Subcutaneous abdominal adipose tissue (tissue), 5 donors: ENCODE measurements around the gene MARK4.

ENCODE experiments used
- H3K27ac ChIP-seq: one replicate; pipeline ENCODE4 v1.7.0; 2013; ENCODE audit warnings: low read depth, mild to moderate bottlenecking, inconsistent platforms, low read length, moderate library complexity
- H3K27me3 ChIP-seq, 5 donors: one replicate each; pipeline ENCODE4 v1.7.0; 2013; ENCODE audit warnings: low read length in 5 of 5, inconsistent platforms in 1 of 5; ENCODE audit not compliant: control insufficient read depth in 5 of 5, insufficient read depth in 4 of 5
- H3K36me3 ChIP-seq, 5 donors: one replicate each; pipeline ENCODE4 v1.7.0; 2013; ENCODE audit warnings: low read length in 5 of 5; ENCODE audit not compliant: control insufficient read depth in 5 of 5, insufficient read depth in 5 of 5
- H3K4me1 ChIP-seq, 5 donors: one replicate each; pipeline ENCODE4 v1.7.0; 2013; ENCODE audit warnings: low read length in 5 of 5, mild to moderate bottlenecking in 3 of 5, moderate library complexity in 1 of 5; ENCODE audit not compliant: control insufficient read depth in 5 of 5, insufficient read depth in 5 of 5
- H3K4me3 ChIP-seq, 5 donors: one replicate each; pipeline ENCODE4 v1.7.0; 2013; ENCODE audit warnings: low read length in 5 of 5, low read depth in 1 of 5
- H3K9ac ChIP-seq, 5 donors: one replicate each; pipeline ENCODE4 v1.7.0; 2013; ENCODE audit warnings: low read length in 5 of 5, mild to moderate bottlenecking in 4 of 5, moderate library complexity in 3 of 5
- H3K9me3 ChIP-seq, 5 donors: one replicate each; pipeline ENCODE4 v1.7.0; 2013; ENCODE audit warnings: low read length in 5 of 5; ENCODE audit not compliant: control insufficient read depth in 5 of 5
- donor health status: healthy.
- donor health status: healthy.
- donor health status: healthy.
- donor health status: healthy.
- donor health status: healthy.

The MARK4 gene

DNA sequence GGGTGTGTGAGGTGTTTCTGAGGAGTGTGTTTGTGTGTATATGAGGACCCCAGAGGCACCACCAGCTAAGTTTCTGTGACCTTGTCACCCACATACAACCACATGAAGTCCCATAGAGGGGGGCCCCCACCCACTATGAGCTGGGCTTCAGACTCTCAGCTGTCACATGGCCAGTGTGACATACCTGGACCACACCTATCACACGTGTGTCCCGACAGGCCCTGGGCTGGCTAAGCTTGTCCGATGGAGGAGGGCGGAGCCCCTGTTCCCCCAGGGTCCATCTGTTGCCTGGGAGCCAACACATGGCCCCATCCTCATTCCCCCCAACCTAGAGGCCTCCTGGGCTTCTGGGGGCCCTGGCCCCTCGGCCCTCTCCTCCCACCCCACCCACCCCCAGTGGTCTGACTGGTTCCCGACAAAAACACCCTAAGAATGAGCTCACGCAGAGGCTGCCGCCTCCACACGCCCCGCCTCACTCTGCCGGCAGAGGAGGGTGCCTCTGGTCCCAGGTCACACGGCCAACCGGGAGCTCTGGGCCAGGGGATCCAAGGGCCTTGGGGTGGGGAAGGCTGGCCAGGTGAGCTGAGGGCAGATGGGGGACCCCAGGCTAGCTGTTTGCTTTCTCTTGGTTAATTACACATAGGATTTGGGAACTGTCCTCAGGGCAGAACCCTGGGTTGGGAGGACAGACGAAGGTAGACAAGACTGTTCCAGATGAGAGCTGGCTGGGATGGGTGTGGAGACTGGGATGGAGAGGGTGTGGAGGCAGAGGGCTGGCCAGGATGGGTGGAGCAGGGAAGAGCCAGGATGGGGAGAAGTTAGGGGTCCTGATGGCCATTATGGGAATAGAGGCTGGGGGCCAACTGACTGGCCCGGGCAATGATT is 93.8 kb downstream of the MARK4 start:
- H3K4me3 ChIP-seq: no peak overlapping the region
- H3K9ac ChIP-seq: no peak overlapping the region
- H3K9me3 ChIP-seq: no peaks in the 10 kb centered on the region
- H3K27ac ChIP-seq: no peak overlapping the region
- peaks cover 37 to 54% (median 41%) of the 10 kb centered on the region in 5 donors for H3K27me3 ChIP-seq
- no peaks in the 10 kb centered on the region for H3K36me3 ChIP-seq
- peaks cover 0 to 5% (median 2%) of the 10 kb centered on the region in 5 donors for H3K4me1 ChIP-seq

DNA sequence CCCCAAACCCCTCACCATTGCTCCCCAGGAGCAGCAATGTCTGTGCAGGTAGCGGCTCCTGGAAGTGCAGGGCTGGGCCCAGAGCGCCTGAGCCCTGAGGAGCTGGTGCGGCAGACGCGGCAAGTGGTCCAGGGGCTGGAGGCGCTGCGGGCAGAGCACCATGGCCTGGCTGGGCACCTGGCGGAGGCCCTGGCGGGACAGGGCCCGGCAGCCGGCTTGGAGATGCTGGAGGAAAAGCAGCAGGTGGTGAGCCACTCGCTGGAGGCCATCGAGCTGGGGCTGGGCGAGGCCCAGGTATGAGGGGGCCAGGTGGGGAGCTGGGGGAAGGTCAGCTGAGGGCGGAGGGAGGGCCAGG is 94.4 kb downstream of the MARK4 start:
- peaks cover 0 to 4% (median 0%) of the 10 kb centered on the region in 5 donors for H3K36me3 ChIP-seq
- peaks cover 0 to 4% (median 2%) of the 10 kb centered on the region in 5 donors for H3K4me1 ChIP-seq
- no peak overlapping the region for H3K27ac ChIP-seq
- H3K9me3 ChIP-seq: no peaks in the 10 kb centered on the region
- no peak overlapping the region for H3K9ac ChIP-seq
- no peak overlapping the region for H3K4me3 ChIP-seq
- peaks cover 32 to 49% (median 37%) of the 10 kb centered on the region in 5 donors for H3K27me3 ChIP-seq

DNA sequence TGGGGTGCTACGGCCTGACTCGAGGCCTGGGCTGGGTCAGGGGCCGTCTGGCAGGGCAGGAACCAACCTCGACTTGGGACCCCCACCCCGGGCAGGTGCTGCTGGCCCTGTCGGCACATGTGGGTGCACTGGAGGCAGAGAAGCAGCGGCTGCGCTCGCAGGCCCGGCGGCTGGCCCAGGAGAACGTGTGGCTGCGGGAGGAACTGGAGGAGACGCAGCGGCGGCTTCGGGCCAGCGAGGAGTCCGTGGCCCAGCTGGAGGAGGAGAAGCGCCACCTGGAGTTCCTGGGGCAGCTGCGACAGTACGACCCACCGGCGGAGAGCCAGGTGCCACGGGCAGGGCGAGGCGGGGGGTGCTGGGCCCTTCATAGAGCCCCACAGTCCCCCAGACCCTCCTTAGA is 95.4 kb downstream of the MARK4 start:
- no peak overlapping the region for H3K9ac ChIP-seq

DNA sequence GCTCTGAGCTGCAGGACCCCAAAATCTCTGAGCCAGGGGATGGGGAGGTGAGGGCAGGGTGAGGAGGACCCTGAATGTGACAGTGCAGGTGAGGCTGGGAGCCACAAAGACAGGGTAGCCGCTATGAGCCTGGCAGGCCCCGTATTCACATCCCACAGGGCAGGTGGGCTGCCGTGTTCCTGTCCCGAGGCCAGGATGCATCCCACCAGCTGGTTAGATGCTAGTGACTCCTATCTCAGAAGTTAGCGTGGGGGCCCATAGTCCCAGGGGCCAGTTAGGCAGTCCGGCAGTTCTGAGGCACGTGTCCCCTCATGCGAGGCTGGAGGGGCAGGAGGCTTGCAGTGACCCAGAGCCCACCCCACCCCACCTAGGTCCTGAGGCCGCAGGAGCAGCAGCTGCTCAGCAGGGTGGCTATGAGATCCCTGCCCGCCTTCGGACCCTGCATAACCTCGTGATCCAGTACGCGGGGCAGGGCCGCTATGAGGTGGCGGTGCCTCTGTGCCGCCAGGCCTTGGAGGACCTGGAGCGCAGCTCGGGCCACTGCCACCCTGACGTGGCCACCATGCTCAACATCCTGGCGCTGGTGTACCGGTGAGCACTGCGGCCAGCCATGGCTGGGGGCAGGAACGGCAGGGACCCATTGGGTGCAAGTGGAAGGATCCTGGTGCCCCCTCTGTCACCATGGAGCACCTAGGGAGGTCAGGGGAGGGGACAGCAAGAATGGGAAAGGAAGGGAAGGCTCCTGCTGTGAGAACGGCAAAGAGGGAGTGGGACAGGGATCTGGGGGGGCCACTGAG is 96.7 kb downstream of the MARK4 start:
- Histone ChIP-seq H3K27ac (no peak overlapping the region), H3K27me3 (peaks cover 21 to 31% (median 24%) of the 10 kb centered on the region in 5 donors), H3K9ac (no peak overlapping the region), H3K4me1 (peaks cover 0 to 4% (median 0%) of the 10 kb centered on the region in 5 donors), H3K4me3 (no peak overlapping the region), H3K36me3 (peaks cover 0 to 26% (median 20%) of the 10 kb centered on the region in 5 donors), H3K9me3 (no peaks in the 10 kb centered on the region)

More for the DNA sequence above, 95.4 kb downstream of the MARK4 start:
- peaks cover 24 to 40% (median 28%) of the 10 kb centered on the region in 5 donors for H3K27me3 ChIP-seq
- no peak overlapping the region for H3K4me3 ChIP-seq
- H3K27ac ChIP-seq: no peak overlapping the region
- H3K36me3 ChIP-seq: peaks cover 0 to 13% (median 7%) of the 10 kb centered on the region in 5 donors
- peaks cover 0 to 4% (median 0%) of the 10 kb centered on the region in 5 donors for H3K4me1 ChIP-seq
- H3K9me3 ChIP-seq: no peaks in the 10 kb centered on the region

DNA sequence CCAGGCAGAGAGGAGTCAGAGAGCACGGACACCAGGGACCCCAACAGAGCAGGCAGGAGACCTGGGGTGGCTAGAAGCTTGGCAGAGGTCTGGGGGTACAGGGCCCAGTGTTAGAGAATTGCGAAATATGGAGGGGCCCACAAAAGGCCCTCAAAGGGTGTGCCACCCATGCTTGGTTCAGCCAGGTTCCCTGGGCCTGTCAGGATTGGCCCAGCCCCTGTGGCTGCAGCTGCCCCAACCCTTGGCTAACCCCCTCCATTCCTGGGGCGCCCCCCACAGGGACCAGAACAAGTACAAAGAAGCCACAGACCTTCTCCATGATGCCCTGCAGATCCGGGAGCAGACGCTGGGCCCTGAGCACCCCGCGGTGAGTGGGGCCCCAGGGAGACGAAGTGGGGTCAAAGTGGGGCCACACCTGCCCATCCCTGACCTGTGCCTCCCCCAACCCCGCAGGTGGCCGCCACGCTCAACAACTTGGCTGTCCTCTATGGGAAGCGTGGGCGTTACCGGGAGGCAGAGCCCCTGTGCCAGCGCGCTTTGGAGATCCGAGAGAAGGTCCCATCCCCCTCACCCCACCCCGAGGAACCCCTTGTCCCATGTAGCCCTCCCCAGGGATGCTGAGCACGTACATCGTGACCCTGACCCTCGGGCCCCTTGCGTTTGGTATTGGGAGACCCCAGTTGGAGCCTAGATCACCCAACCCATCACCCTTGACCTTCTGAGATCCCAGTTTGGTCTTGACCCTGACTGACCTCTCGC is 97.5 kb downstream of the MARK4 start:
- Histone ChIP-seq H3K9ac (no peak overlapping the region), H3K27ac (no peak overlapping the region), H3K27me3 (peaks cover 21 to 28% (median 24%) of the 10 kb centered on the region in 5 donors), H3K9me3 (no peaks in the 10 kb centered on the region), H3K4me1 (peaks cover 0 to 4% (median 0%) of the 10 kb centered on the region in 5 donors), H3K4me3 (no peak overlapping the region), H3K36me3 (peaks cover 0 to 34% (median 26%) of the 10 kb centered on the region in 5 donors)

DNA sequence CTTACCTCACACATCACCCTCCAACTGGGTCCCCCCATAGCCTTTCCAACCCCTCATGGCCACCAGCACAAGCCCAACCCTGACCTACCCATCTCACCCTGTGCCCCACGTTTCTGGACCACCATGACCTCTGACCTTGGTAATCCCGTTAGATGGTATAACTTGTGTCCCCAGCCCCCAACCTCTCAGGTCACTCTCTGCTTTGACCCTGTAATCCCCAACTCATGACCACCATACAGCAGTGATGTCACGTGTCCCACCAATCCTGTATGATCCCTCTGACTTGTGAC is 98.0 kb downstream of the MARK4 start:
- H3K9ac ChIP-seq: no peak overlapping the region
- peaks cover 21 to 28% (median 24%) of the 10 kb centered on the region in 5 donors for H3K27me3 ChIP-seq
- no peaks in the 10 kb centered on the region for H3K9me3 ChIP-seq
- H3K4me1 ChIP-seq: peaks cover 0 to 4% (median 0%) of the 10 kb centered on the region in 5 donors
- no peak overlapping the region for H3K4me3 ChIP-seq
- peaks cover 0 to 39% (median 31%) of the 10 kb centered on the region in 5 donors for H3K36me3 ChIP-seq
- H3K27ac ChIP-seq: no peak overlapping the region

DNA sequence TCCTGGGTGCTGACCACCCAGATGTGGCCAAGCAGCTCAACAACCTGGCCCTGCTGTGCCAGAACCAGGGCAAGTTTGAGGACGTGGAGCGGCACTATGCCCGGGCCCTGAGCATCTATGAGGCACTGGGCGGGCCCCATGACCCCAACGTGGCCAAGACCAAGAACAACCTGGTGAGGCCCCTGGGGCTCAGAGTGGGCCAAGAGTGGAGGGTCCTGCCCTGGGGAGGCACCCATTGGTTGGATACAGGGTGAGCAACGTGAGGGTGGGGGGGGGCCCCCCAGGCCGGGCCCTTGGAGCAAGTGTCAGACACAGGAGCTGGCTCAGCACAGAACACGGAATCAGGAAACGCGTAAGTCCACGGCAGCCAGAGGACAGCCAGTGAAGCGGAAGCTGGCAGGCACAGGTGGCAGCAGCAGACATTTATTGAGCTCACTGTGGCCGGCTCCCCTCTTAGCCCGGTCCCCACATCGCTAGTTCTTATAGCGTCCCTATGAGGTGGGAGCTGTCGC is 98.4 kb downstream of the MARK4 start:
- Histone ChIP-seq H3K27ac (no peak overlapping the region), H3K36me3 (peaks cover 0 to 43% (median 35%) of the 10 kb centered on the region in 5 donors), H3K4me1 (peaks cover 0 to 4% (median 0%) of the 10 kb centered on the region in 5 donors), H3K9ac (no peak overlapping the region), H3K4me3 (no peak overlapping the region), H3K27me3 (peaks cover 21 to 28% (median 24%) of the 10 kb centered on the region in 5 donors), H3K9me3 (no peaks in the 10 kb centered on the region)

DNA sequence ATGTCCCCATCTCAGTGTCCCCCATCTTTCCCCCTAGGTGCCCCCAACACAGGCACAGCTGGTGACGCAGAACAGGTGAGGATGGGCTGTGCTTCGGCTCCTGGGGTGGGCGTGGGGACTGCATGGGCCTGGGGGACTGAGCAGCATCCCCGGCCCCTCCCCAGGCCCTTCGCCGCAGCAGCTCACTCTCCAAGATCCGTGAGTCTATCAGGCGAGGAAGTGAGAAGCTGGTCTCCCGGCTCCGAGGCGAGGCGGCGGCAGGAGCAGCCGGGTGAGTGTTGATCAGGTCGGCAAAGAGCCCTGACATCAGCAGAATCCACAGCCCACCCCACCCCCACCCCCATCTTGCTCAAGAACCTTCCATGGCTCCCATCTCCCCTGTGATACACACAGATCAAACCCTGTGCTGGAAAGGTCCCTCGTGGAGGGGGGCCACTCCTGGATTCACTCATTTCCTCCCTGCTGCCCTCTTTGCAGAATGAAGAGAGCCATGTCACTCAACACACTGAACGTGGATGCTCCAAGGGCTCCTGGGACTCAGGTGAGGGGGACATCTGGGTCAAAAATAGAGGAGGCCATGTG is 99.5 kb downstream of the MARK4 start:
- Histone ChIP-seq H3K27me3 (peaks cover 16 to 18% (median 18%) of the 10 kb centered on the region in 5 donors), H3K36me3 (peaks cover 0 to 53% (median 43%) of the 10 kb centered on the region in 5 donors)

DNA sequence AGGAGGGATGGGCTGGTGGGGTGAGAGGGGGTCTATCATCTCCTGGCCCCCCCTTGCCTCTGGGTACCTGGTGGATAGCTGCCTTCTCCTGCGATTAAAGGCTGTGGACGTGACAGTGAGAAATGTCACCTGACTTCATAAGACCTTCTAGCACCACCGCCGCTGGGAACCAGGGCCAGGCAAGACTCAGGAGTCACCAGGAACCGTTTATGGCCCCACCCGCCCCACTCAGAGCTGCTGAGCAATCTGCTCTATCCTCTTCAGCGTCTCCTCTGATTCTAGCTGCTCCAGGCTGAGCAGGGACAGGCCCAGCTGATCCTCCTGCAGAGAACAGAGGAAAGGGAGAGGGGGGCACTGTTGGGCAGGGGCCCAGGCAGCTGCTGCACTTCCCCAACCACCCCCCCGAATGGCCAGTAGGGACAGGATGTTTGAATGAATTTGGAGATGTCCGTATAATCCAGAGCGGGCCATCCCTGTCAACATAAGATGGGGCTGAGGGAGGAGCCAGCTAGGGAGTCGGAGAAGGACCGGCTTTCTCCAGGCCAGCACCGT is 100.4 kb downstream of the MARK4 start:
- no peak overlapping the region for H3K4me3 ChIP-seq
- no peak overlapping the region for H3K9ac ChIP-seq
- H3K9me3 ChIP-seq: no peaks in the 10 kb centered on the region
- H3K27me3 ChIP-seq: peaks cover 11 to 13% (median 13%) of the 10 kb centered on the region in 5 donors
- H3K4me1 ChIP-seq: peaks cover 0 to 1% (median 0%) of the 10 kb centered on the region in 5 donors
- no peak overlapping the region for H3K27ac ChIP-seq
- peaks cover 0 to 60% (median 43%) of the 10 kb centered on the region in 5 donors for H3K36me3 ChIP-seq

More for the DNA sequence above, 99.5 kb downstream of the MARK4 start:
- Histone ChIP-seq H3K4me3 (no peak overlapping the region), H3K9me3 (no peaks in the 10 kb centered on the region), H3K9ac (no peak overlapping the region), H3K27ac (no peak overlapping the region), H3K4me1 (peaks cover 0 to 4% (median 0%) of the 10 kb centered on the region in 5 donors)
